Bronchial epithelial cell (primary cell): ENCODE measurements around the gene STAC2. TPM values are rescaled to one million over a fixed set of nuclear protein-coding genes. Genes with fewer than 3 reads are reported as not detected.

Experiments
- DNase-seq: peaks from one replicate; pipeline ENCODE4 v3.0.0-alpha.2; 2010; ENCODE audit warnings: low read depth
- FAIRE-seq: peaks from 2 replicates; lab custom pipeline; 2011; peaks lifted over from hg19 to GRCh38; lab: Jason Lieb, UNC
- H3K27me3 ChIP-seq: 2 replicates; pipeline ENCODE4 v1.5.1; 2011; ENCODE audit warnings: low read length; ENCODE audit not compliant: control insufficient read depth, insufficient read depth
- H3K36me3 ChIP-seq: 2 replicates; pipeline ENCODE4 v1.5.1; 2011; ENCODE audit warnings: low read length; ENCODE audit not compliant: control insufficient read depth, insufficient read depth
- H3K4me3 ChIP-seq: 2 replicates; pipeline ENCODE4 v1.5.1; 2011; ENCODE audit warnings: mild to moderate bottlenecking, low read depth, low read length, control low read depth
- total RNA-seq: library from RNA; depleted of rRNA; stranded (reverse); fragments of >200 nt; gene quantifications from 2 replicates; pipeline ENCODE4 v1.2.1, GENCODE V29; 2014
- TF ChIP-seq, protein P1 (sequence below): IDR thresholded peaks from 2 replicates; pipeline ENCODE4 v1.5.1; 2011; ENCODE audit warnings: mild to moderate bottlenecking, moderate library complexity, low read length, control low read depth, inconsistent platforms; ENCODE audit not compliant: insufficient read depth, severe bottlenecking

STAC2 gene
- total RNA-seq, 1 donor from 2014 or later = not detected

DNA sequence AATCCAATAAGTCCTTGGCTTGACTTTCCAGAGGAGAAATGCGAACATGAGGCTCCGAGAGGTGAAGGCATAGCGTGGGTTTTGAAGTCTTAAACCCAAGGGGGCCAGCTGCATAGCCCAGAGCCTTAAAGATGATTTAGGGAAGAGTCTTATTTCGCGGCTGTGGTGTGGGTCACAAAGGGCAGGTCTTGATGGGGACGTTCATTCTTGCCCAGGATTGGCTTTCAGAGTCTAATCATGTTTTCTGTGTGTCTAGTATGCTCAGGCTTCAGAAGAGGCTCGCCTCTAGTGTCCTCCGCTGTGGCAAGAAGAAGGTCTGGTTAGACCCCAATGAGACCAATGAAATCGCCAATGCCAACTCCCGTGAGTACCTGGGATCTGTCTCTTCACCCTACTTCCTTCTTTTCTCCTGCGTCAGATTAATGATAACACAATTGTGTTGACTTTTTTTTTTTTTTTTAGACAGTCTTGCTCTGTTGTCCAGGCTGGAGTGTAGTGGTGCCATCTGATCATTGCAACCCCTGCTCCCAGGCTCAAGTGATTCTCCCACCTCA, 24.7 kb downstream of the STAC2 start:
- Histone ChIP-seq H3K27me3 (no peaks in the 10 kb centered on the region), H3K4me3 (peak overlapping the region; percentile 95), H3K36me3 (peaks cover 27% of the 10 kb centered on the region)
- TF ChIP-seq, protein P1, sequence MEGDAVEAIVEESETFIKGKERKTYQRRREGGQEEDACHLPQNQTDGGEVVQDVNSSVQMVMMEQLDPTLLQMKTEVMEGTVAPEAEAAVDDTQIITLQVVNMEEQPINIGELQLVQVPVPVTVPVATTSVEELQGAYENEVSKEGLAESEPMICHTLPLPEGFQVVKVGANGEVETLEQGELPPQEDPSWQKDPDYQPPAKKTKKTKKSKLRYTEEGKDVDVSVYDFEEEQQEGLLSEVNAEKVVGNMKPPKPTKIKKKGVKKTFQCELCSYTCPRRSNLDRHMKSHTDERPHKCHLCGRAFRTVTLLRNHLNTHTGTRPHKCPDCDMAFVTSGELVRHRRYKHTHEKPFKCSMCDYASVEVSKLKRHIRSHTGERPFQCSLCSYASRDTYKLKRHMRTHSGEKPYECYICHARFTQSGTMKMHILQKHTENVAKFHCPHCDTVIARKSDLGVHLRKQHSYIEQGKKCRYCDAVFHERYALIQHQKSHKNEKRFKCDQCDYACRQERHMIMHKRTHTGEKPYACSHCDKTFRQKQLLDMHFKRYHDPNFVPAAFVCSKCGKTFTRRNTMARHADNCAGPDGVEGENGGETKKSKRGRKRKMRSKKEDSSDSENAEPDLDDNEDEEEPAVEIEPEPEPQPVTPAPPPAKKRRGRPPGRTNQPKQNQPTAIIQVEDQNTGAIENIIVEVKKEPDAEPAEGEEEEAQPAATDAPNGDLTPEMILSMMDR = no peak
- no peak for DNase-seq
- no peak for FAIRE-seq

- TF ChIP-seq, protein P1 = no peak
- Histone ChIP-seq H3K36me3 (peaks cover 27% of the 10 kb centered on the region), H3K4me3 (peak within 1 kb of the TSS; percentile 95), H3K27me3 (no peaks in the 10 kb centered on the region)
- DNase-seq (no peak), FAIRE-seq (no peak)
Measured at GRCh38 chr17:39200070-39200879, 25.5 kb downstream of the STAC2 start, which contains the start of gene RPL19. RPL19 (plus strand) TSS chr17:39200283; CDS start chr17:39200345, 62 bp downstream.

DNA sequence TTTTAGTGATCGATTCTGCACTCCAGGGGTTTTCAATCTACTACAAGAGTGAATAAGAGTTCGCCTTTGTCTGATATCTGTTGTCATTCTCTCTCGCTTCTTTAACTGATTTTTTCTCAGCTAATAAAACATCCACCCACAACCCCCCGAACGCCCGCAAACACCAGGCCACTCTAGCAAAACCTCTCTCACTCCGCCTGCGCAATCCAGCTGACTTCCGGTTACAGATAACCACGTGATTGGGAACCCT, 26.0 kb downstream of the STAC2 start:
- H3K36me3 ChIP-seq = peaks cover 27% of the 10 kb centered on the region
- FAIRE-seq = no peak
- no peaks in the 10 kb centered on the region for H3K27me3 ChIP-seq
- H3K4me3 ChIP-seq = peak overlapping the region; percentile 95
- DNase-seq = peak; percentile 86
- TF ChIP-seq, protein P1 = no peak

GRCh38 chr17:39198186-39198566, 27.6 kb downstream of the STAC2 start:
- Histone ChIP-seq H3K27me3 (no peaks in the 10 kb centered on the region), H3K4me3 (no peak overlapping the region), H3K36me3 (peaks cover 22% of the 10 kb centered on the region)
- FAIRE-seq = no peak
- DNase-seq = no peak
- TF ChIP-seq, protein P1 = no peak

GRCh38 chr17:39197380-39198185, 28.2 kb downstream of the STAC2 start, which contains the start of gene CACNB1:
CACNB1 (minus strand) TSS chr17:39197669; CDS start chr17:39197495, 174 bp downstream.
- Histone ChIP-seq H3K36me3 (peaks cover 21% of the 10 kb centered on the region), H3K4me3 (peak within 1 kb of the TSS; percentile 72), H3K27me3 (no peaks in the 10 kb centered on the region)
- TF ChIP-seq, protein P1 = no peak
- peak; percentile 37 for DNase-seq
- FAIRE-seq = no peak
